Right lobe of liver (tissue), 6 donors: ENCODE measurements around the gene GPATCH2. TPM values are rescaled to one million over a fixed set of nuclear protein-coding genes. Genes with fewer than 3 reads are reported as not detected.

Experiments
- ATAC-seq, 4 donors: fragments of 200-7000 bp; cut with Tn5 transposase; one replicate each; pipeline ENCODE4 v1.9.1; 2020; ENCODE audit warnings: mild to moderate bottlenecking in 4 of 4, moderate library complexity in 4 of 4
- DNase-seq, 3 donors: peaks; one replicate each; pipeline ENCODE4 v3.0.0-alpha.2; 2020
- H3K27ac ChIP-seq, 3 donors: fragments of 200-600 bp; one replicate each; pipeline ENCODE4 v1.8.0; 2022
- H3K27me3 ChIP-seq, 2 donors: fragments of 200-600 bp; one replicate each; pipeline ENCODE4 v1.8.0; 2022
- H3K36me3 ChIP-seq, 4 donors: fragments of 200-600 bp; sonication (generic) in 1 of 4; one replicate each; pipeline versions ENCODE4 v1.5.1 to v1.8.0; 2017 to 2022; ENCODE audit warnings: control low read depth in 1 of 4
- H3K4me1 ChIP-seq, 4 donors: fragments of 200-600 bp; sonication (generic) in 1 of 4; one replicate each; pipeline versions ENCODE4 v1.5.1 to v1.8.0; 2017 to 2022; ENCODE audit warnings: control low read depth in 1 of 4
- H3K4me3 ChIP-seq, 3 donors: fragments of 200-600 bp; one replicate each; pipeline ENCODE4 v1.8.0; 2022
- H3K9me3 ChIP-seq, 4 donors: fragments of 200-600 bp; sonication (generic) in 1 of 4; one replicate each; pipeline versions ENCODE4 v1.5.1 to v1.8.0; 2017 to 2022; ENCODE audit warnings: control low read depth in 1 of 4
- CTCF ChIP-seq, 4 donors: fragments of 200-600 bp in 3 of 4; fragments of 450-650 bp in 1 of 4; IDR thresholded peaks; one replicate each; pipeline versions ENCODE4 v1.5.1 to v1.8.0; 2016 to 2022; ENCODE audit warnings: antibody characterized with exemption in 4 of 4, mild to moderate bottlenecking in 2 of 4
- POLR2A ChIP-seq: fragments of 450-650 bp; IDR thresholded peaks from one replicate; pipeline ENCODE4 v1.6.1; 2017; ENCODE audit warnings: antibody characterized with exemption, mild to moderate bottlenecking
- WGBS: methylation state at CpG from one replicate; pipeline ENCODE4 v1.1.6; 2018; ENCODE audit warnings: low coverage, low lambda C conversion rate; ENCODE audit not compliant: insufficient coverage; ENCODE audit errors: missing lambda C conversion rate; 5-methylcytosine and 5-hydroxymethylcytosine counted together
- intact Hi-C, 2 donors: fragments of 100-400 bp; cut with DNase I; formaldehyde crosslinking; loops; one replicate each; pipeline versions ENCODE4 v1.11.2 to v1.14.1; 2022
- total RNA-seq, 6 experiments: library from RNA; depleted of rRNA in 2 of 6; stranded (reverse); fragments of >200 nt in 2 of 6; fragmentation: NEBNext Ultra II Directional in 3 of 6; extraction: Animal tissue kit (Norgen Biotek cat#: 25700) in 3 of 6; gene quantifications; one replicate each; pipeline versions ENCODE4 v1.1.0 to v1.2.4, GENCODE V29; 2016 to 2023
- donor health status: DM: no; HTN: yes; CAD: no.
- donor health status: DM: no; HTN: no; CAD: no.
- donor health status: DM: no; HTN: no; CAD: no.
- donor health status: DM: no; HTN: yes; CAD: no.
- donor health status: DM: no; HTN: yes; CAD: no.

Gene GPATCH2
- total RNA-seq, 6 experiments from 2014 or later: 3.3 to 6.6 (median 4.6) TPM

GRCh38 chr1:217569021-217569420, 61.9 kb downstream of the GPATCH2 start:
- no peak for TF ChIP-seq CTCF (IDR thresholded peaks at IDR 0.05)
- no peak for TF ChIP-seq POLR2A
- H3K9me3 ChIP-seq: no peaks in the 10 kb centered on the region
- H3K4me3 ChIP-seq: no peak overlapping the region
- ATAC-seq (no peak), DNase-seq (no peak)
- WGBS: 73% methylated on average over 2 of the region's 2 CpGs
- H3K27me3 ChIP-seq: no peaks in the 10 kb centered on the region
- no peaks in the 10 kb centered on the region for H3K36me3 ChIP-seq
- intact Hi-C loops: no loop called here
- H3K27ac ChIP-seq: no peak overlapping the region
- H3K4me1 ChIP-seq: no peaks in the 10 kb centered on the region

GRCh38 chr1:217568200-217568599, 62.7 kb downstream of the GPATCH2 start:
- Histone ChIP-seq H3K36me3 (no peaks in the 10 kb centered on the region), H3K4me1 (no peaks in the 10 kb centered on the region), H3K9me3 (no peaks in the 10 kb centered on the region), H3K27ac (no peak overlapping the region), H3K27me3 (no peaks in the 10 kb centered on the region), H3K4me3 (no peak overlapping the region)
- no peak for DNase-seq
- 91% methylated on average over 4 of the region's 4 CpGs for WGBS
- no peak for ATAC-seq
- intact Hi-C loops: no loop called here
- no peak for TF ChIP-seq POLR2A
- TF ChIP-seq CTCF (IDR thresholded peaks at IDR 0.05): no peak

- TF ChIP-seq CTCF (IDR thresholded peaks at IDR 0.05) (no peak), POLR2A (no peak)
- WGBS: 79% methylated on average over 3 of the region's 3 CpGs
- H3K9me3 ChIP-seq: no peaks in the 10 kb centered on the region
- ATAC-seq (no peak), DNase-seq (no peak)
- H3K27ac ChIP-seq: no peak overlapping the region
- no peaks in the 10 kb centered on the region for H3K36me3 ChIP-seq
- intact Hi-C loops: no loop called here
- no peaks in the 10 kb centered on the region for H3K4me1 ChIP-seq
- H3K4me3 ChIP-seq: no peak overlapping the region
- H3K27me3 ChIP-seq: no peaks in the 10 kb centered on the region
Observed at GRCh38 chr1:217564833-217565232, 66.1 kb downstream of the GPATCH2 start.

GRCh38 chr1:217564207-217564606, 66.7 kb downstream of the GPATCH2 start:
- H3K4me3 ChIP-seq: no peak overlapping the region
- intact Hi-C loops: no loop called here
- no peak for TF ChIP-seq CTCF (IDR thresholded peaks at IDR 0.05)
- TF ChIP-seq POLR2A: no peak
- 92% methylated on average over 6 of the region's 6 CpGs for WGBS
- H3K27me3 ChIP-seq: no peaks in the 10 kb centered on the region
- DNase-seq (no peak), ATAC-seq (no peak)
- H3K27ac ChIP-seq: no peak overlapping the region
- no peaks in the 10 kb centered on the region for H3K9me3 ChIP-seq
- H3K36me3 ChIP-seq: no peaks in the 10 kb centered on the region
- H3K4me1 ChIP-seq: no peaks in the 10 kb centered on the region

GRCh38 chr1:217563179-217563578, 67.7 kb downstream of the GPATCH2 start:
- no peaks in the 10 kb centered on the region for H3K9me3 ChIP-seq
- H3K4me3 ChIP-seq: no peak overlapping the region
- no peaks in the 10 kb centered on the region for H3K27me3 ChIP-seq
- intact Hi-C loops: no loop called here
- no peak for DNase-seq
- H3K27ac ChIP-seq: no peak overlapping the region
- no peaks in the 10 kb centered on the region for H3K4me1 ChIP-seq
- H3K36me3 ChIP-seq: no peaks in the 10 kb centered on the region
- TF ChIP-seq POLR2A (no peak), CTCF (IDR thresholded peaks at IDR 0.05) (no peak)
- ATAC-seq: no peak
